ENCODE measurements around the gene SCAPER.

DNA sequence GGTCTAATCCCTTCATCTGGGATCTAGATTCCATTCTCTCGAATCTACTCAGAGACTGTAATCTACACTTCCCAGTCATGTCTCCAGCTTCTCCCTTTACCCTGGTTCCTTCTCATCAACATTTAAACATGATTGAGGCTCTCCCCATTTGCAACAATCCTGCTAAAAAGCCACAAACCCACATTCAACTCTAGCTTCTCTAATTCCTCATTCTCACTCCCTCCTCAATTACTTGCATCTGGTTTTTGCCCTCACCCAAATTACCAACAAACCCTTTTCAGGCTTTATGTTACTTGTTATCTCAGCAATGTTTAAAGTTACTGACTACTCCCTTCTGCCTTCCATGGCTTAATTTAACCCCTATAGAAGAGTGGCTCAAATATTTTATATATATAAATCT is 605.4 kb downstream of the SCAPER start:
- TF ChIP-seq CTCF (IDR thresholded peaks at IDR 0.05; ENCODE audit: low read depth, low read length), result no peak
- no peak for TF ChIP-seq EZH2phosphoT487 (IDR thresholded peaks at IDR 0.05; ENCODE audit: low read depth)

All from OCI-LY3 (cell line).